Activated naive CD4-positive, alpha-beta T cell treated with anti-CD3 and anti-CD28 coated beads for 36 hours (primary cell): ENCODE results near the gene MYLK2. TPM values are rescaled to one million over a fixed set of nuclear protein-coding genes. Genes with fewer than 3 reads are reported as not detected.

Experiments used
- CTCF ChIA-PET: fragments of 350-600 bp; sonication (Branson Sonifier 250); formaldehyde crosslinking; loops from one replicate; lab custom pipeline; 2021; ENCODE audit warnings: antibody characterized with exemption; lab: Charles Lee
- DNase-seq: peaks from one replicate; pipeline ENCODE4 v3.0.0-alpha.2; 2020
- H3K27ac Mint-ChIP-seq: one replicate; pipeline ENCODE4 v1.8.0; 2021; ENCODE audit warnings: mild to moderate bottlenecking, mixed read lengths
- H3K27me3 Mint-ChIP-seq: one replicate; pipeline ENCODE4 v1.8.0; 2021; ENCODE audit warnings: low read depth, mixed read lengths
- H3K36me3 Mint-ChIP-seq: one replicate; pipeline ENCODE4 v1.8.0; 2021; ENCODE audit warnings: low read depth, mixed read lengths
- H3K4me1 Mint-ChIP-seq: one replicate; pipeline ENCODE4 v1.8.0; 2021; ENCODE audit warnings: low read depth, mixed read lengths
- H3K4me3 Mint-ChIP-seq: one replicate; pipeline ENCODE4 v1.8.0; 2021; ENCODE audit warnings: mild to moderate bottlenecking, moderate library complexity, mixed read lengths
- H3K9me3 Mint-ChIP-seq: one replicate; pipeline ENCODE4 v1.8.0; 2021; ENCODE audit warnings: mixed read lengths
- intact Hi-C: fragments of 100-400 bp; cut with micrococcal nuclease; formaldehyde crosslinking; loops from one replicate; pipeline ENCODE4 v1.15.1; 2023
- total RNA-seq, 2 experiments: library from RNA; stranded (reverse); gene quantifications; one replicate each; pipeline ENCODE4 v1.2.3, GENCODE V29; 2021

Gene MYLK2
- total RNA-seq, 2 experiments from 2014 or later, result 0.17 TPM; not detected in 1

- Mint-ChIP-seq H3K9me3 (no peaks in the 10 kb centered on the region), H3K27me3 (peaks cover 36% of the 10 kb centered on the region), H3K4me3 (peak overlapping the region; percentile 40), H3K36me3 (no peaks in the 10 kb centered on the region), H3K27ac (no peak overlapping the region), H3K4me1 (peaks cover 7% of the 10 kb centered on the region)
- peak; percentile 58 for DNase-seq
- intact Hi-C loops, result no loop called here
- CTCF ChIA-PET, result interaction anchor here (0.5 to 2.0 kb wide), 2 partner anchors 9 to 334 kb away, joined by 4 to 6 read pairs; no protein-coding TSS in a partner anchor
Measured at GRCh38 chr20:31861385-31862156, 42.4 kb downstream of the MYLK2 start.

GRCh38 chr20:31862157-31862470, 43.0 kb downstream of the MYLK2 start:
- peaks cover 7% of the 10 kb centered on the region for H3K4me1 Mint-ChIP-seq
- CTCF ChIA-PET, result interaction anchor here (0.5 to 2.0 kb wide), 2 partner anchors 10 to 334 kb away, joined by 4 to 6 read pairs; no protein-coding TSS in a partner anchor

GRCh38 chr20:31862506-31862905, 43.4 kb downstream of the MYLK2 start:
- no peaks in the 10 kb centered on the region for H3K36me3 Mint-ChIP-seq
- intact Hi-C loops, result no loop called here
- peaks cover 7% of the 10 kb centered on the region for H3K4me1 Mint-ChIP-seq
- CTCF ChIA-PET, result interaction anchor here (0.9 to 2.0 kb wide), 3 partner anchors 10 to 12 kb away, joined by 3 to 6 read pairs (median 5); no protein-coding TSS in a partner anchor
- H3K4me3 Mint-ChIP-seq, result no peak overlapping the region
- no peak overlapping the region for H3K27ac Mint-ChIP-seq
- no peak for DNase-seq
- no peaks in the 10 kb centered on the region for H3K9me3 Mint-ChIP-seq
- H3K27me3 Mint-ChIP-seq, result peaks cover 32% of the 10 kb centered on the region

More at GRCh38 chr20:31862157-31862470, 43.0 kb downstream of the MYLK2 start:
- intact Hi-C loops, result no loop called here
- peaks cover 36% of the 10 kb centered on the region for H3K27me3 Mint-ChIP-seq
- DNase-seq, result no peak
- no peaks in the 10 kb centered on the region for H3K9me3 Mint-ChIP-seq
- H3K4me3 Mint-ChIP-seq, result peak overlapping the region; percentile 40
- H3K27ac Mint-ChIP-seq, result no peak overlapping the region
- H3K36me3 Mint-ChIP-seq, result no peaks in the 10 kb centered on the region

- Mint-ChIP-seq H3K4me1 (peaks cover 7% of the 10 kb centered on the region), H3K27me3 (peaks cover 25% of the 10 kb centered on the region), H3K36me3 (no peaks in the 10 kb centered on the region), H3K9me3 (no peaks in the 10 kb centered on the region), H3K4me3 (no peak overlapping the region), H3K27ac (no peak overlapping the region)
- intact Hi-C loops, result no loop called here
- CTCF ChIA-PET, result interaction anchor here (0.6 to 1.3 kb wide), 6 partner anchors 11 to 88 kb away, joined by 3 to 5 read pairs (median 4); partner anchors contain the start of gene PDRG1
- no peak for DNase-seq
Measured at GRCh38 chr20:31863296-31864085, 44.3 kb downstream of the MYLK2 start.

- CTCF ChIA-PET, result interaction anchor here (1.0 to 1.3 kb wide), 4 partner anchors 12 to 87 kb away, joined by 3 to 6 read pairs (median 4); partner anchors contain the start of gene PDRG1
- Mint-ChIP-seq H3K9me3 (no peaks in the 10 kb centered on the region), H3K36me3 (no peaks in the 10 kb centered on the region), H3K4me3 (no peak overlapping the region), H3K4me1 (peaks cover 11% of the 10 kb centered on the region), H3K27ac (no peak overlapping the region), H3K27me3 (peaks cover 27% of the 10 kb centered on the region)
- DNase-seq, result no peak
- intact Hi-C loops, result no loop called here
Measured at GRCh38 chr20:31864521-31865400, 45.6 kb downstream of the MYLK2 start.

- Mint-ChIP-seq H3K4me3 (no peak overlapping the region), H3K36me3 (no peaks in the 10 kb centered on the region), H3K27ac (no peak overlapping the region), H3K27me3 (peaks cover 27% of the 10 kb centered on the region), H3K9me3 (no peaks in the 10 kb centered on the region), H3K4me1 (peaks cover 14% of the 10 kb centered on the region)
- intact Hi-C loops, result no loop called here
- CTCF ChIA-PET, result interaction anchor here (0.6 kb wide), 1 partner anchor 97 kb away, joined by 3 read pairs; no protein-coding TSS in a partner anchor
- DNase-seq, result no peak
Measured at GRCh38 chr20:31866221-31866620, 47.1 kb downstream of the MYLK2 start.

- DNase-seq, result no peak
- peaks cover 12% of the 10 kb centered on the region for H3K4me1 Mint-ChIP-seq
- CTCF ChIA-PET, result interaction anchor here (0.6 kb wide), 1 partner anchor 602 kb away, joined by 5 read pairs; no protein-coding TSS in a partner anchor
- H3K36me3 Mint-ChIP-seq, result no peaks in the 10 kb centered on the region
- H3K27me3 Mint-ChIP-seq, result peaks cover 31% of the 10 kb centered on the region
- no peaks in the 10 kb centered on the region for H3K9me3 Mint-ChIP-seq
- no peak overlapping the region for H3K27ac Mint-ChIP-seq
- H3K4me3 Mint-ChIP-seq, result peak overlapping the region; percentile 69
- intact Hi-C loops, result no loop called here
Measured at GRCh38 chr20:31868853-31869672, 49.9 kb downstream of the MYLK2 start.

GRCh38 chr20:31869673-31869941, 50.5 kb downstream of the MYLK2 start:
- CTCF ChIA-PET, result no interaction called here
- intact Hi-C loops, result no loop called here
- DNase-seq, result no peak
- H3K4me3 Mint-ChIP-seq, result peak overlapping the region; percentile 69
- peaks cover 12% of the 10 kb centered on the region for H3K4me1 Mint-ChIP-seq
- H3K36me3 Mint-ChIP-seq, result no peaks in the 10 kb centered on the region
- peaks cover 31% of the 10 kb centered on the region for H3K27me3 Mint-ChIP-seq
- no peaks in the 10 kb centered on the region for H3K9me3 Mint-ChIP-seq
- H3K27ac Mint-ChIP-seq, result no peak overlapping the region

GRCh38 chr20:31869942-31870725, 51.0 kb downstream of the MYLK2 start, which contains the start of the genes DUSP15 and TTLL9:
Gene DUSP15, minus strand, starts transcription at chr20:31870527. Its CDS starts 190 bp downstream, at chr20:31870337.
Gene TTLL9, plus strand, starts transcription at chr20:31870634. Its CDS starts 493 bp downstream, at chr20:31871127.
- Mint-ChIP-seq H3K4me1 (peaks cover 12% of the 10 kb centered on the region), H3K27me3 (peaks cover 31% of the 10 kb centered on the region), H3K27ac (no peak within 1 kb of the TSS), H3K9me3 (no peaks in the 10 kb centered on the region), H3K36me3 (no peaks in the 10 kb centered on the region), H3K4me3 (peak within 1 kb of the TSS; percentile 69)
- intact Hi-C loops, result no loop called here
- peak; percentile 12 for DNase-seq
- CTCF ChIA-PET, result interaction anchor here (0.6 to 2.5 kb wide), 2 partner anchors 10 to 13 kb away, joined by 3 to 10 read pairs; no protein-coding TSS in a partner anchor

GRCh38 chr20:31870726-31871617, 51.8 kb downstream of the MYLK2 start:
- Mint-ChIP-seq H3K27me3 (peaks cover 31% of the 10 kb centered on the region), H3K4me3 (peak overlapping the region; percentile 42), H3K36me3 (no peaks in the 10 kb centered on the region), H3K4me1 (peaks cover 12% of the 10 kb centered on the region), H3K27ac (no peak overlapping the region), H3K9me3 (no peaks in the 10 kb centered on the region)
- no peak for DNase-seq
- CTCF ChIA-PET, result interaction anchor here (0.6 to 2.5 kb wide), 6 partner anchors 9 to 81 kb away, joined by 3 to 10 read pairs (median 5); partner anchors contain the start of gene PDRG1
- intact Hi-C loops, result no loop called here
